GM21529 (cell line): ENCODE data around the gene PUS1.

ENCODE experiments used
- ATAC-seq: cut with Tn5 transposase; IDR thresholded peaks from one replicate; pipeline ENCODE4 v1.9.1; 2021; ENCODE audit not compliant: unreplicated experiment

The PUS1 gene

GRCh38 chr12:131902332-131903241 lies 26.5 kb upstream of the PUS1 start:
- no peak for ATAC-seq

- ATAC-seq, result no peak
Measured at GRCh38 chr12:131903270-131904255, 25.5 kb upstream of the PUS1 start.

GRCh38 chr12:131904346-131904745 lies 24.7 kb upstream of the PUS1 start:
- no peak for ATAC-seq

GRCh38 chr12:131905081-131905629 lies 23.9 kb upstream of the PUS1 start:
- ATAC-seq, result no peak

GRCh38 chr12:131905630-131906091 lies 23.4 kb upstream of the PUS1 start:
- no peak for ATAC-seq

- ATAC-seq, result no peak
Measured at GRCh38 chr12:131907379-131908091, 21.5 kb upstream of the PUS1 start.

GRCh38 chr12:131908092-131909080 lies 20.7 kb upstream of the PUS1 start:
- no peak for ATAC-seq

- no peak for ATAC-seq
Measured at GRCh38 chr12:131909081-131909751, 19.9 kb upstream of the PUS1 start.

GRCh38 chr12:131909752-131910219 lies 19.3 kb upstream of the PUS1 start:
- no peak for ATAC-seq

GRCh38 chr12:131910302-131911027 lies 18.6 kb upstream of the PUS1 start:
- ATAC-seq, result no peak

GRCh38 chr12:131911028-131911650 lies 17.9 kb upstream of the PUS1 start:
- no peak for ATAC-seq

- no peak for ATAC-seq
Measured at GRCh38 chr12:131911851-131912477, 17.1 kb upstream of the PUS1 start.

GRCh38 chr12:131912518-131913274 lies 16.4 kb upstream of the PUS1 start:
- ATAC-seq, result no peak

GRCh38 chr12:131913666-131914065 lies 15.4 kb upstream of the PUS1 start:
- ATAC-seq, result no peak

- no peak for ATAC-seq
Measured at GRCh38 chr12:131914179-131914702, 14.8 kb upstream of the PUS1 start.

GRCh38 chr12:131915000-131915689 lies 13.9 kb upstream of the PUS1 start:
- ATAC-seq, result no peak
